T47D (cell line): ENCODE results near the gene PHLDB2.

ENCODE experiments used
- DNase-seq, 2 experiments: peaks; one replicate each; pipeline versions ENCODE4 v3.0.0 to v3.0.0-alpha.2; 2011 to 2012; ENCODE audit warnings: low read depth in 1 of 2, low spot score in 1 of 2
- JUND ChIP-seq: IDR thresholded peaks from 2 replicates; pipeline ENCODE4 v1.6.1; 2012; ENCODE audit warnings: low read depth
- in situ Hi-C: cut with HindIII; loops from 2 replicates; pipeline ENCODE4 v1.10.0; 2016; ENCODE audit warnings: low sequenced_read_pairs, low pct_unique_long_range_greater_than_20kb

Gene PHLDB2

DNA sequence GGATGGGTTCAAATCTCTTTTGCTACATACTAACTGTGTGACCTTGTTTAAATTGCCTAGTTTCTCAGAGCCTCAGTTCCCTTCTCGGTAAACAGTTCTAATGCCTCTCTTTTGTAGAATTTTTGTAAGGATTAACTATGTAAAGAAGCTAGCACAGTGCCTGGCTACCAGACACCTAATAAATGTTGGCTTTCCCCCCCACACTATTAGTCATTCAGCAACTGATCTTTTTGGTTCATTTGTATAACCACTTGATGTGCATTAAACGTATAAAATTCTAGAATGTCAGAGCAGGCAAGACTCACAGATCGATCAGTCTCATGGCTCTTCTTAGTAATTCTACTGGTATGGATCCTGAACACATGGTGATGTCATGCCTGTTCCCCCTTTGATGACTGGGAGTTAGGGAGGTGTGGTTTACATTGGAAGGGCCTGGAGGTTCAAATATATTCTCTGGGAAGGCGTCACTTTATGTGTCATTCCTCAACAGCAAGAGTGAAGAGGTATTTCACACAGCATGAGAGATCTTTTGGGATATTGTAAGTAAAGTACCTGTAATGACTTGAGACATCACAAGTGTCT is 146.1 kb downstream of the PHLDB2 start:
- TF ChIP-seq JUND = no peak
- no peak for DNase-seq
- in situ Hi-C loops = no loop called here

DNA sequence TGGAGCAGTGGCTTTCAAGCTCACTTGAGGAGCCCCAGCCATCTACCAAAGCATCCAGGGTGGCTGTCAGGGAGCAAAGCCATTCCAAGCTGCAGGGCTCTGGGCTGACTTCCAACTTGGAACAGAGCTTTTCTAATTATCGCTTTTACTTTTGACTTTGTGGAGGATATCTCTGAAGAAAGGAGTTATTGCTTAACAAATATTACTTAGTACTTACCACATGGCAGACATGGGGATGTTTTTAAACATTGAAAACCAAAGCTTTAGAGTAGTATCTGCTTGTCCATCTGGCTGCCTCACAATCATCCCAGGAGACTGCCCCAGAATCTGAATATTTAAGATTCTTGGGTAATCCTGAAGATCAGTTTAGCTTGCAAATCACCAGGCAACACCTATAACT is 148.6 kb downstream of the PHLDB2 start:
- TF ChIP-seq JUND = no peak
- in situ Hi-C loops = no loop called here
- DNase-seq = no peak

DNA sequence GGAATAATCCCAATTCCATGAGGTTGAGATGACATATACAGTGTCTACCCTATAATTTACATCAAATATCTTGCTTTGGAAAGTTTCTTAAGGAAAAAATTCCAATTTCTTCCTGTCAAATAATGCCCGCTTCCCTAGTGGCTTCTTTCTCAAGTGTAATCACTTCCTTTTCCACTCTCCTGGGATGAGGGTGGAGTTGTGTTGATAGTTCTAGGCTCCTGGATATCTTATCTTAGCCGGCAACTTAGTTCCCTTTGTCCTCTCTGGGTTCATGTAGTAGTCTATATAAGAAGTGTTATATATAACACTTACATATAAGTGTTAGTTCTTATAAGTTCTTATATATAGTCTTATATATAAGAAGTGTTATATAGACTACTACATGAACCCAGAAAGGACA is 150.6 kb downstream of the PHLDB2 start:
- DNase-seq = no peak
- TF ChIP-seq JUND = no peak
- in situ Hi-C loops = no loop called here

GRCh38 chr3:112010636-112011035 is 151.6 kb downstream of the PHLDB2 start:
- TF ChIP-seq JUND = no peak
- no peak for DNase-seq
- in situ Hi-C loops = no loop called here

DNA sequence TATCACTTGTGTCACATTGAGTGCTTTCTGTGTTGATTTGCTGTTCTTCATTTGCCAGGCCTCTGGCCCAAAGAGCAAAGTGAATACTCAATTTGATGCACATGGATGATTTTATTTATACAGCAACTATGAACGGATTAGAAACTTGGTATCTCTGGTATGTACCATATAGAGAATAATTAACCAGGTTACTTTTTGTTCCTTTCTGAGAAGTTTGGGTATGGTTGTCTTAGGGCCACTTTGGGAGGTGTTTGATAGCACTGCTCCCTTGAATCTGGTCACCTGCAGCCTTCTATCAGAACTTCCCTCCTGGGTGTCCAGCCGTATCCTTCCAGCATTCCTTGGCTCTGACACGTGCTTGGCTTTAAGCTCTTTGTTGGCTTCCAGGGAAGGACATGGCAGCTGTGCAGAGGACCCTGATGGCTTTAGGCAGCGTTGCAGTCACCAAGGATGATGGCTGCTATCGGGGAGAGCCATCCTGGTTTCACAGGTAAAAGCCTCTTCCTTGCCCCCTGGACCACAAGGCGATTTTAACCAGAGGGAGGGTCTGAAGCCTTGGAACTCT is 152.4 kb downstream of the PHLDB2 start:
- DNase-seq = no peak
- TF ChIP-seq JUND = no peak
- in situ Hi-C loops = no loop called here

GRCh38 chr3:112012205-112012992 is 153.3 kb downstream of the PHLDB2 start:
- in situ Hi-C loops = no loop called here
- no peak for DNase-seq
- no peak for TF ChIP-seq JUND

- no peak for TF ChIP-seq JUND
- in situ Hi-C loops = no loop called here
- DNase-seq = peak; percentile 37 to 77
Measured at GRCh38 chr3:112013058-112013783, 154.2 kb downstream of the PHLDB2 start.

DNA sequence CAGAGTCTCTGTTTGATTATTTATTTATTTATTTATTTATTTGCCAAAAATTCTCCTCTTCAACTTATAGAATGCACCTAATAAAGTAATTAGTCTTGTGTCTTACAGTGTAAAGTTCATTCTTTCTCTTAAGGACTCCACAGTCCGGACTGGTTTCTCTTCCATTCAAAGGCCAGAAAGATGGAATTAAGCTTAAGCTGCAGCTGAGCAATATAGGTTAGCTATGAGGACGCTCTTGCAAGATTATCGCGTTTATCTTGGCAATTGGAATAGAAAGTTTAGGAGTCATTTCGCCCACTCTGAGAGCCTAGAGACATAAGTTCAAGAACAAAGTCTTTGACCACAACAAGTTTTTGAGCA is 154.7 kb downstream of the PHLDB2 start:
- DNase-seq = no peak
- TF ChIP-seq JUND = no peak
- in situ Hi-C loops = no loop called here

DNA sequence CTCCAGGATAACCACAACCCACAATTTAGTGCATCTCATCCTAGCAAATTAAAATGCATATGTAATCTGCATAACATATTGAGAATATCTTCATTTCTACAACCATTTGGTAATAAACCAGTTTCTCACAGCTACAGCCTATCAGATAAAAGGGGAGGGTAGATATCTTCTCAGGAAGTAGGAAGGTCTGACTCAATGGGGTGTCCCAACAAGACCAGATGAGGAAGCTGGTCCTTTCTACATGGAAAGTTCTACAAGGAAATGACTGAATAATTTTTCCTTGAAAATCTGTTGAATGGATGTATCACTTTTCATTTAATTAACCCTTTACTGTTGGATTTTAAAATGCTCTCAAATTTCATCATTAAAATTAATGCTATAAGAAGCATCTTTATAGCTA is 158.0 kb downstream of the PHLDB2 start:
- in situ Hi-C loops = no loop called here
- TF ChIP-seq JUND = no peak
- DNase-seq = no peak

DNA sequence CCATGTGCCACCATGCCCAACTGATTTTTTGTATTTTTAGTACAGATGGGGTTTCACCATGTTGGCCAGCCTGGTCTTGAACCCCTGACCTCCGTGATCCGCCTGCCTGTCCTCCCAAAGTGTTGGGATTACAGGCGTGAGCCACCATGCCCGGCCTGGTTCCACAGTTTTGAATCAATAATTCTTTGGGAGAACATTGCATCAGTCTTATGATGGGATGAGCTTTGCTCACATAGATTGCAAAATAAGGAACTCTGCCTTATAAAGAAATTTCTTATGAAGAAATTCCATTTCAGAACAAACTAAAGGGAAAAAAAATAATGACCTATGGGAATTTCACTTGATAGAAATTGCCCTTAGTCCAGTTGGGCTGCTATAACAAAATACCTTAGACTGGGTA is 159.6 kb downstream of the PHLDB2 start:
- DNase-seq = no peak
- no peak for TF ChIP-seq JUND
- in situ Hi-C loops = no loop called here

DNA sequence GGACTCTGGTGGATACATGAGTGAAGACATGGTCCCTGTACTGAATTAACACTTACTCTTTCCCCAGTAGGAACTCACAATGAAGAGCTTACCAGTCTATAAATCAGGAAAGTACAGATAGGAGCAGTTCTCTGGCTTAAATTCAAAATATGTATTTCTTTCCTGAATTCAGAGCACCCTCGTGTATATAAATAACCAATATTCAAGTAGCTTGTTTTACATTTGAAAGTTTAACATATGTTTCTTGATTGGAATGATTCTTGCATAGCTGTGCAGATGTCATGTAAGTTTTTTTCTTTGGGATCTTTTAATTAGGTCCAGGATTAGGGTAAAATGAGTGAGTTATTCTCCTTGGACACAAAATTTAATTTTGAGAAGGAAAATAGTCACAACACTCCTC is 160.7 kb downstream of the PHLDB2 start:
- no peak for TF ChIP-seq JUND
- no peak for DNase-seq
- in situ Hi-C loops = no loop called here

- in situ Hi-C loops = no loop called here
- no peak for TF ChIP-seq JUND
- no peak for DNase-seq
Measured at GRCh38 chr3:112020674-112021085, 161.6 kb downstream of the PHLDB2 start.
